ENCODE results near the gene IFIT3. TPM values are rescaled to one million over a fixed set of nuclear protein-coding genes. Genes with fewer than 3 reads are reported as not detected.

Gene IFIT3
- total RNA-seq, 1 donor from 2014 or later, result 7.4 TPM

DNA sequence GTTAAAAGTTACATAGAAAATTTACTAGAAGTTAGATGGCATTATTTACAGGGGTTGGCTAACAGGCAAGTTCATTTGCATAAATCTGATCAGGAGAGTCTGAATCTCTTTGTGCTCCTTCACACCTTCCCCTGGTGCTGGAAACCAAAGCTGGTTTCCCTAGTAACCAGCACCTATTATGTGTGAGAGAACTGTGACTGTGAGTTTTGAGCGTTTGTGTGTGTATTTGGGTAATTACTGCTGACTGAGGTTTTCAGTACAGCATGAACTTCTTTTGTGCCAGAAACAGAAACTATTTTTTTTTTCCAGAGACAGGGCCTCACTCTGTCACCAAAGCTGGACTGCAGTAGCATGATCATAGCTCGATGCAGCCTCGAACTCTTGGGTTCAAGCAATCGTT is 39.7 kb downstream of the IFIT3 start:
- peaks cover 30% of the 10 kb centered on the region for H3K4me1 Mint-ChIP-seq (ENCODE audit: low read depth)
- H3K4me3 Mint-ChIP-seq (ENCODE audit: unreplicated experiment), result no peak overlapping the region
- TF ChIP-seq, protein P1, sequence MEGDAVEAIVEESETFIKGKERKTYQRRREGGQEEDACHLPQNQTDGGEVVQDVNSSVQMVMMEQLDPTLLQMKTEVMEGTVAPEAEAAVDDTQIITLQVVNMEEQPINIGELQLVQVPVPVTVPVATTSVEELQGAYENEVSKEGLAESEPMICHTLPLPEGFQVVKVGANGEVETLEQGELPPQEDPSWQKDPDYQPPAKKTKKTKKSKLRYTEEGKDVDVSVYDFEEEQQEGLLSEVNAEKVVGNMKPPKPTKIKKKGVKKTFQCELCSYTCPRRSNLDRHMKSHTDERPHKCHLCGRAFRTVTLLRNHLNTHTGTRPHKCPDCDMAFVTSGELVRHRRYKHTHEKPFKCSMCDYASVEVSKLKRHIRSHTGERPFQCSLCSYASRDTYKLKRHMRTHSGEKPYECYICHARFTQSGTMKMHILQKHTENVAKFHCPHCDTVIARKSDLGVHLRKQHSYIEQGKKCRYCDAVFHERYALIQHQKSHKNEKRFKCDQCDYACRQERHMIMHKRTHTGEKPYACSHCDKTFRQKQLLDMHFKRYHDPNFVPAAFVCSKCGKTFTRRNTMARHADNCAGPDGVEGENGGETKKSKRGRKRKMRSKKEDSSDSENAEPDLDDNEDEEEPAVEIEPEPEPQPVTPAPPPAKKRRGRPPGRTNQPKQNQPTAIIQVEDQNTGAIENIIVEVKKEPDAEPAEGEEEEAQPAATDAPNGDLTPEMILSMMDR (IDR thresholded peaks at IDR 0.05), result no peak
- H3K27ac Mint-ChIP-seq (ENCODE audit: unreplicated experiment), result no peak overlapping the region
- H3K36me3 Mint-ChIP-seq (ENCODE audit: low read depth), result peaks cover 1% of the 10 kb centered on the region
- H3K9me3 Mint-ChIP-seq (ENCODE audit: low read depth), result peaks cover 5% of the 10 kb centered on the region
- no peaks in the 10 kb centered on the region for H3K27me3 Mint-ChIP-seq (ENCODE audit: low read depth)
- no peak for DNase-seq (ENCODE audit: low spot score)

DNA sequence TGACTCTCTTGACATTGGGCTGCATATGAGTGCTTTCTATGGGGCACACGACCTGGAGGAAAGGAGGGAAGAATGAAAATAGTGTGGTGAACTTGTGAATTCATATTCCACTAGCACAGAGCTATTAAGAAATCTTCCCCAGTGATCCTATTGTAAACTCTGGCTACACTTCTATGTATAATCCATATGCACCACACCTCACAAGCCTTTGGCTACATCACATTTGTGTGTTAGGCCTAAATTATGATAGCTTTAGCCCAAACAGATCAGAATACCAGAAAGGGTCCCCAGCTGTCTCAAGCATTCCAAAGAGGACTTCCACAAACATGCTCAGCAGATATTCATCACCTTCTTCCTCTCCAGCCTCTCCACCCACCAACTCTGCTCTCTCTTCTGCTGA is 40.3 kb downstream of the IFIT3 start:
- no peak overlapping the region for H3K4me3 Mint-ChIP-seq (ENCODE audit: unreplicated experiment)

DNA sequence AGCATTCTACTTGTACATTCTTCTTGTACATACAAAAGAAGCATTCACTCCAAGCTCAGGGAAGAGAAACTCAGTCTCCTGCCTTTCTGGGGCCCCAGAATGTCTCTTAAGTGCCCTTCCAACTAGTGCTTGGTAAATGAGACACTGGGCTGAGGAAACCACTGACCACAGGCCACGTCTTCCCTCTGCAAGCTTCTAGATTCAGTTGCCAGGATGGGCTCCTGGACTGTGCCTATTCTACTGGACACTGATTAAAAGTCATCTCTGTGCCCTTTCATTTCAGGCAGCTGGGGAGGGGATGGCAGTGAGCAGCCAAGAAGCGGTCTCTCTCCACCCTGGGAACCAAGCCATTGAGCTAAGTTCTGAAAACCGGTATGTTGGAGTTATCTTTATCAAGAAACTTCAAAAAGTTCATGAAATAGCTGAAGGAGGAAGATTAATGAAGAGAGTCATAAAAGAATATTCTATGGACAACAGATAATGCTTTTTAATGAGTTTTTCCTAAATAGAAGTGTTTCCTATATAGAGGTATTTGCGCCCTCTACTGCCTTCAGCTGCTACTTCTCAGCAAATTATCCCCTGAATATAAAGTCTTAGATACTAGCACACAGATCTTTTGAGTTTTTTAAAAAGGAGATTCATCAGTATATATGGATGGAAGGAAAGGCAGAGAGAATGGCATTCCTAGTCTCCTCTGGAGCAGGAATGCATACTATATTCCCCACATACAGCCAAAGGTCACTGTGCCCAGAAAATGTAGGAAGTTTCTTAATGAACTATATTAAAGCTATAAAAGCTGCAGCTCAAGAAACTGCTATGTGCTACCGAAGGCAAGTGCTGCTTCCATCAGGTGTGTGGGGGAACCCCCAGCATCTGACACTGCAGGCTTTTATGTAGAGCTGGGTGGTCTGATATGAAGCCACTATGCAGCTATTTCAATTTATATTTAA is 41.6 kb downstream of the IFIT3 start:
- TF ChIP-seq, protein P1 (IDR thresholded peaks at IDR 0.05), result peak; percentile 88
- no peak overlapping the region for H3K4me3 Mint-ChIP-seq (ENCODE audit: unreplicated experiment)
- peaks cover 1% of the 10 kb centered on the region for H3K36me3 Mint-ChIP-seq (ENCODE audit: low read depth)
- no peak for DNase-seq (ENCODE audit: low spot score)
- H3K4me1 Mint-ChIP-seq (ENCODE audit: low read depth), result peaks cover 41% of the 10 kb centered on the region
- H3K9me3 Mint-ChIP-seq (ENCODE audit: low read depth), result peaks cover 5% of the 10 kb centered on the region
- H3K27me3 Mint-ChIP-seq (ENCODE audit: low read depth), result no peaks in the 10 kb centered on the region
- H3K27ac Mint-ChIP-seq (ENCODE audit: unreplicated experiment), result peak overlapping the region; percentile 6

More for the DNA sequence above, 40.3 kb downstream of the IFIT3 start:
- TF ChIP-seq, protein P1 (IDR thresholded peaks at IDR 0.05), result no peak
- Mint-ChIP-seq H3K27me3 (ENCODE audit: low read depth) (no peaks in the 10 kb centered on the region), H3K27ac (ENCODE audit: unreplicated experiment) (no peak overlapping the region), H3K4me1 (ENCODE audit: low read depth) (peaks cover 30% of the 10 kb centered on the region), H3K9me3 (ENCODE audit: low read depth) (peaks cover 5% of the 10 kb centered on the region), H3K36me3 (ENCODE audit: low read depth) (peaks cover 1% of the 10 kb centered on the region)
- no peak for DNase-seq (ENCODE audit: low spot score)

DNA sequence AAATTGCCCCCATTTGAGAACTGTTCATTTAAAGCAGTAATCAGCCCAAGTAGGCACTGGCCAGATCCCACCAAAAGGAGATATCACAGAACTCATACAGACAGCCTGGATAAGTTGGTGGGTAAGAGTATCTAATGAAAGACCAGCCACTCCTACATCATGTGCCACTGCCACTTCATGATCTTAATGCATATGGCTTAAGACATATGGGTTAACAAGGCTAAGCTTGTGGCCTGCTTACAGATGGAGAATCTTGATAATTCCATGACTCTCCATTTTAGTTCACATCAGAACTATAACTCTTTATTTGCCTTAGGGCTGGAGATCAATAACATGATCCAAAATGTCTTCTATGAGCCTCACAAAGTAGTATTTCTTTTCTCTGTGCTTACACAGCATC is 43.3 kb downstream of the IFIT3 start:
- H3K4me3 Mint-ChIP-seq (ENCODE audit: unreplicated experiment), result no peak overlapping the region
- H3K36me3 Mint-ChIP-seq (ENCODE audit: low read depth), result no peaks in the 10 kb centered on the region
- H3K27me3 Mint-ChIP-seq (ENCODE audit: low read depth), result no peaks in the 10 kb centered on the region
- no peak overlapping the region for H3K27ac Mint-ChIP-seq (ENCODE audit: unreplicated experiment)
- H3K4me1 Mint-ChIP-seq (ENCODE audit: low read depth), result peaks cover 43% of the 10 kb centered on the region
- DNase-seq (ENCODE audit: low spot score), result no peak
- TF ChIP-seq, protein P1 (IDR thresholded peaks at IDR 0.05), result no peak
- H3K9me3 Mint-ChIP-seq (ENCODE audit: low read depth), result no peaks in the 10 kb centered on the region

DNA sequence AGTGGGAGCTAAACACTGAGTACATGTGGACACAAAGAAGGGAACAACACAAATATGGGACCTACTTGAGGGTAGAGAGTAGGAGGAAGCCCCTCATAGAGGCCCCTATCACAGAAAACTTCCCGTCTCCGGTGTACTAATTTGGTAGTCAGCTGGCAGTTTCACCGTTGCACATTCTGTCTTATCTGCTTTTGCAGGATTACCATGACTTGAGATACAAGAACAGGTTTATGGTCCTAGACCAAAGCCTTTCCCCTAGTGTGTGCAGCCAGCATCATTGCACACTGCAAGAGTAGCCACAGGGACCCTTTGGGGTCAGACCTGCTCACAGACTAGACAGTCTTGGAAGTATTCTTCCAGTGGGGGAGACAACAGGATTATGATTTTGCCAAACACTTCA is 44.2 kb downstream of the IFIT3 start:
- Mint-ChIP-seq H3K4me1 (ENCODE audit: low read depth) (peaks cover 43% of the 10 kb centered on the region), H3K9me3 (ENCODE audit: low read depth) (no peaks in the 10 kb centered on the region), H3K36me3 (ENCODE audit: low read depth) (no peaks in the 10 kb centered on the region), H3K27me3 (ENCODE audit: low read depth) (no peaks in the 10 kb centered on the region), H3K4me3 (ENCODE audit: unreplicated experiment) (no peak overlapping the region), H3K27ac (ENCODE audit: unreplicated experiment) (no peak overlapping the region)
- TF ChIP-seq, protein P1 (IDR thresholded peaks at IDR 0.05), result no peak
- DNase-seq (ENCODE audit: low spot score), result no peak

Data from chondrocyte (in vitro differentiated cells).